ENCODE measurements around the gene LRMDA. TPM values are rescaled to one million over a fixed set of nuclear protein-coding genes. Genes with fewer than 3 reads are reported as not detected.

LRMDA gene
- total and polyA plus RNA-seq, 2 of the 4 experiments (the other 2 are of a cell fraction) = 0.07 TPM; not detected in 1

DNA sequence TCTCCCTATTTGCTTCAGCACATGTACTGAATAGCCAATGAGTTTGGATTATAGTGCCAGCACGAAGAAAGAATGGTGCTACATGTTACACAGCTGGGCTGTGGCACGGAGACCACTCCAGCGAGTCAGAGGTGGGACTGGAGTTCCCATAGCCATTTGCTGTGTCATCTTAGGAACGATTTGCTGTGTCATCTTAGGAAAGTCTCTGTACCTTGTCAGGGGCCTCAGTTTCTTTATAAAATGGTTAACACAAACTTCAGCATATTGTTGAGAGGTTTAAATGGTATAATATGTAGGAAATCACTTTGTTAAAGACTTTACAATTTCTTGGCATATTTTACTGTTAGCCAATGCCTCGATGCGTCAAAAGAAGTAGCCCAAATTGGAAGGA is 609.4 kb downstream of the LRMDA start:
- no peak overlapping the region for H3K56ac ChIP-seq (ENCODE audit: extremely low read depth, insufficient read depth, low read length)
- intact Hi-C loops (cut with micrococcal nuclease) = no loop called here
- in situ Hi-C loops (cut with MboI; ENCODE audit: low sequenced_read_pairs) = loop anchor here (25.0 kb wide), 1 partner anchor 629 kb away; the partner anchor contains the start of gene ZNF503
- H3K36me3 ChIP-seq (ENCODE audit: control insufficient read depth, insufficient read depth, low read length) = no peaks in the 10 kb centered on the region
- H4K20me1 ChIP-seq (ENCODE audit: insufficient read depth, low read length) = no peaks in the 10 kb centered on the region
- peaks cover 2% of the 10 kb centered on the region; the same call in 1 of the 2 replicates for H3K9me1 ChIP-seq (ENCODE audit: insufficient read depth, low read length)
- no peak overlapping the region for H3K14ac ChIP-seq (replicated peaks; ENCODE audit: low read depth, low read length)
- H3K27ac ChIP-seq (ENCODE audit: insufficient read depth, low read length) = no peak overlapping the region
- no peak for ATAC-seq (ENCODE audit: low read depth)
- H3K9me3 ChIP-seq (ENCODE audit: control insufficient read depth, insufficient read depth, low read length) = peaks cover 2% of the 10 kb centered on the region
- no peak overlapping the region for H2BK5ac ChIP-seq (ENCODE audit: low read depth, low read length, poor library complexity, severe bottlenecking)
- H4K8ac ChIP-seq (ENCODE audit: low read depth in 2 of 2, low read length in 2 of 2) = no peak overlapping the region
- no peak overlapping the region for H2BK15ac ChIP-seq (ENCODE audit: low read depth, low read length)
- H3K4me1 ChIP-seq (ENCODE audit: control insufficient read depth, insufficient read depth, low read length) = no peaks in the 10 kb centered on the region
- no peak overlapping the region for H3K4ac ChIP-seq (ENCODE audit: low read depth, low read length)
- H3K9ac ChIP-seq (ENCODE audit: low read depth, low read length) = no peak overlapping the region
- dilution Hi-C loops (cut with HindIII; ENCODE audit: low sequenced_read_pairs, unreplicated experiment) = no loop called here
- no peak overlapping the region for H3K4me3 ChIP-seq (ENCODE audit: insufficient read depth, low read depth, low read length)
- DNase-seq = no peak
- H3K18ac ChIP-seq (ENCODE audit: low read depth, low read length) = no peak overlapping the region
- no TSS peak for BruUV-seq (replicated peaks)
- no peak overlapping the region for H3K23ac ChIP-seq (ENCODE audit: low read depth, low read length)
- WGBS, 2 experiments (ENCODE audit: extremely low coverage in 2 of 2, insufficient read length in 1 of 2) = 83% methylated on average over 3 of the region's 6 CpGs; no CpG with 5 or more reads in 1 of the 2 experiments
- ChIA-PET CTCF (no interaction called here), POLR2A (ENCODE audit: unreplicated experiment) (no interaction called here)
- H2AK5ac ChIP-seq (ENCODE audit: low read depth, low read length) = no peak overlapping the region
- H4K91ac ChIP-seq (ENCODE audit: insufficient read depth, low read depth, low read length) = no peak overlapping the region
- no peak overlapping the region for H2BK20ac ChIP-seq (ENCODE audit: low read depth, low read length)
- H2BK120ac ChIP-seq (ENCODE audit: low read depth, low read length) = no peak overlapping the region
- TF ChIP-seq POLR2A (IDR thresholded peaks at IDR 0.05; ENCODE audit: low read depth, low read length) = no peak
- TF ChIP-seq NFE2L2 (IDR thresholded peaks at IDR 0.05; ENCODE audit: low read depth, low read length) = peak; percentile 32; the same call in 1 of the 2 replicates
- peaks cover 10% of the 10 kb centered on the region for H3K27me3 ChIP-seq (ENCODE audit: control insufficient read depth, insufficient read depth, low read length)
- H2AK9ac ChIP-seq (replicated peaks; ENCODE audit: low read depth, low read length, poor library complexity) = no peak overlapping the region
- no peak overlapping the region for H3K4me2 ChIP-seq (ENCODE audit: low read depth, low read length)
- H3K79me1 ChIP-seq (ENCODE audit: low read depth in 1 of 2, low read length in 2 of 2) = no peaks in the 10 kb centered on the region
- H4K5ac ChIP-seq (ENCODE audit: low read depth, low read length) = no peak overlapping the region
- H2AFZ ChIP-seq (replicated peaks; ENCODE audit: low read length, poor library complexity) = no peak overlapping the region

Measured in IMR-90 (cell line).